Gastrocnemius medialis (tissue), 4 donors: Measurements from ENCODE around the gene TET3.

Experiments
- POLR2A ChIP-seq, 2 donors: fragments of 450-650 bp; IDR thresholded peaks; one replicate each; pipeline ENCODE4 v1.6.1; 2017; ENCODE audit warnings: antibody characterized with exemption in 2 of 2, mild to moderate bottlenecking in 2 of 2, moderate library complexity in 2 of 2
- TF ChIP-seq, protein P1 (sequence below), 5 experiments: fragments of 450-650 bp in 3 of 5; fragments of 200-600 bp in 2 of 5; sonication (generic) in 2 of 5; IDR thresholded peaks in 4 of 5; conservative IDR thresholded peaks in 1 of 5; 1 replicate in 4 of 5; 2 replicates in 1 of 5; pipeline ENCODE4 v1.5.1; 2016 to 2019; ENCODE audit warnings: antibody characterized with exemption in 5 of 5, mild to moderate bottlenecking in 3 of 5, moderate library complexity in 3 of 5

DNA sequence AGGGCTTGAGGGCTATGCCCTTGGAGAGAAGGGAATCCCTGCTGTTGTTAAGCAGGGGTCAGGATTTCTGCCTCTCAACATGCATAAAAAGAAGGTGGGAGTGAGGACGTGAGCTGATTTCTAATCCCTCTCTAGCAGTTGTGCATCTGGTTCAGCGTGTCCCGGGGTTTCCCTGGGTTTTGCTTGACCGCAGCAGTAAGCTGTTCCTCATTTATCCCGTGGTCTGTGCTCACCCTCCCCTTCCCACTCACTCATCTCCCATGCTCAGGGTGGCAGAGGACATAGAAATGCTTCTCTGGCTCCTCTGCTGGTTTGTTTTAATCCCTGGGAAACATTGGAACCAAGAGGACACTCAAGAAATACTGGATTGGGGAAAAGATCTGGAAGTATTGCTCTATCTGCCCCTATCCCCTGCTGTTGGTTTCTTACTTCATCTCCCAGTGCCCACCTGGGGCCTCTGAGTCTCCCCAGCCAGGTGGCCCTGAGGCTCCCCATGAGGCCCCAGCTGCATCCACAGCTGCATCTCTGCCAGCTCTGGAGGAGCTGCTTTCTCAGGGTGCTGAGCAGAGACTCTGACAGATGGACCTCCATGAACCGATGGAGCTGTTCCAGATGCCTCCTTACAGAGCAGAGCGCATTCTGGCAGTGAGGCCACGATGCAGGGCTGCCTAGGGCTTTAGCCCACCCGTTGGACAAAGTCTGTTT lies 36.1 kb downstream of the TET3 start:
- TF ChIP-seq, protein P1, sequence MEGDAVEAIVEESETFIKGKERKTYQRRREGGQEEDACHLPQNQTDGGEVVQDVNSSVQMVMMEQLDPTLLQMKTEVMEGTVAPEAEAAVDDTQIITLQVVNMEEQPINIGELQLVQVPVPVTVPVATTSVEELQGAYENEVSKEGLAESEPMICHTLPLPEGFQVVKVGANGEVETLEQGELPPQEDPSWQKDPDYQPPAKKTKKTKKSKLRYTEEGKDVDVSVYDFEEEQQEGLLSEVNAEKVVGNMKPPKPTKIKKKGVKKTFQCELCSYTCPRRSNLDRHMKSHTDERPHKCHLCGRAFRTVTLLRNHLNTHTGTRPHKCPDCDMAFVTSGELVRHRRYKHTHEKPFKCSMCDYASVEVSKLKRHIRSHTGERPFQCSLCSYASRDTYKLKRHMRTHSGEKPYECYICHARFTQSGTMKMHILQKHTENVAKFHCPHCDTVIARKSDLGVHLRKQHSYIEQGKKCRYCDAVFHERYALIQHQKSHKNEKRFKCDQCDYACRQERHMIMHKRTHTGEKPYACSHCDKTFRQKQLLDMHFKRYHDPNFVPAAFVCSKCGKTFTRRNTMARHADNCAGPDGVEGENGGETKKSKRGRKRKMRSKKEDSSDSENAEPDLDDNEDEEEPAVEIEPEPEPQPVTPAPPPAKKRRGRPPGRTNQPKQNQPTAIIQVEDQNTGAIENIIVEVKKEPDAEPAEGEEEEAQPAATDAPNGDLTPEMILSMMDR (IDR thresholded peaks at IDR 0.05 in 4 of 5, conservative IDR thresholded peaks at IDR 0.05 in 1 of 5): no peak
- no peak for TF ChIP-seq POLR2A (IDR thresholded peaks at IDR 0.05)
